Upper lobe of left lung (tissue), 4 donors: ENCODE measurements around the gene SEC14L2.

Source experiments
- EP300 ChIP-seq, 4 donors: sonication (generic); formaldehyde crosslinking; IDR thresholded peaks; one replicate each; pipeline ENCODE4 v1.5.1; 2017; ENCODE audit warnings: antibody characterized with exemption in 4 of 4, control low read depth in 2 of 4
- POLR2A ChIP-seq, 4 donors: fragments of 450-650 bp; IDR thresholded peaks; one replicate each; pipeline ENCODE4 v1.5.1; 2016 to 2017; ENCODE audit warnings: antibody characterized with exemption in 4 of 4, mild to moderate bottlenecking in 2 of 4
- POLR2AphosphoS5 ChIP-seq, 2 donors: sonication (generic); formaldehyde crosslinking; IDR thresholded peaks; one replicate each; pipeline ENCODE4 v1.5.1; 2017; ENCODE audit warnings: antibody characterized with exemption in 2 of 2
- TF ChIP-seq, protein P1 (sequence below), 6 experiments: fragments of 450-650 bp in 4 of 6; fragments of 200-600 bp in 2 of 6; sonication (generic) in 2 of 6; IDR thresholded peaks; one replicate each; pipeline ENCODE4 v1.5.1; 2016 to 2019; ENCODE audit warnings: antibody characterized with exemption in 6 of 6

- TF ChIP-seq POLR2AphosphoS5 (IDR thresholded peaks at IDR 0.05): no peak
- TF ChIP-seq, protein P1, sequence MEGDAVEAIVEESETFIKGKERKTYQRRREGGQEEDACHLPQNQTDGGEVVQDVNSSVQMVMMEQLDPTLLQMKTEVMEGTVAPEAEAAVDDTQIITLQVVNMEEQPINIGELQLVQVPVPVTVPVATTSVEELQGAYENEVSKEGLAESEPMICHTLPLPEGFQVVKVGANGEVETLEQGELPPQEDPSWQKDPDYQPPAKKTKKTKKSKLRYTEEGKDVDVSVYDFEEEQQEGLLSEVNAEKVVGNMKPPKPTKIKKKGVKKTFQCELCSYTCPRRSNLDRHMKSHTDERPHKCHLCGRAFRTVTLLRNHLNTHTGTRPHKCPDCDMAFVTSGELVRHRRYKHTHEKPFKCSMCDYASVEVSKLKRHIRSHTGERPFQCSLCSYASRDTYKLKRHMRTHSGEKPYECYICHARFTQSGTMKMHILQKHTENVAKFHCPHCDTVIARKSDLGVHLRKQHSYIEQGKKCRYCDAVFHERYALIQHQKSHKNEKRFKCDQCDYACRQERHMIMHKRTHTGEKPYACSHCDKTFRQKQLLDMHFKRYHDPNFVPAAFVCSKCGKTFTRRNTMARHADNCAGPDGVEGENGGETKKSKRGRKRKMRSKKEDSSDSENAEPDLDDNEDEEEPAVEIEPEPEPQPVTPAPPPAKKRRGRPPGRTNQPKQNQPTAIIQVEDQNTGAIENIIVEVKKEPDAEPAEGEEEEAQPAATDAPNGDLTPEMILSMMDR (IDR thresholded peaks at IDR 0.05): no peak
- no peak for TF ChIP-seq POLR2A (IDR thresholded peaks at IDR 0.05)
- no peak for TF ChIP-seq EP300 (IDR thresholded peaks at IDR 0.05)
These were observed 35.3 kb downstream of the SEC14L2 start for GRCh38 chr22:30432096-30432495.
